Raji (cell line): ENCODE results near the gene RNU6-1.
A peak's percentile ranks its signal among the peaks of the same experiment; 100 is the strongest.

ENCODE experiments used
- POLR2A ChIP-seq: IDR thresholded peaks from 2 replicates; pipeline ENCODE4 v1.6.1; 2011; ENCODE audit warnings: low read depth, low read length, control low read depth; ENCODE audit not compliant: insufficient read depth

Gene RNU6-1

GRCh38 chr15:67865766-67866165 lies 25.9 kb upstream of the RNU6-1 start:
- no peak for TF ChIP-seq POLR2A

GRCh38 chr15:67865331-67865730 lies 25.5 kb upstream of the RNU6-1 start:
- no peak for TF ChIP-seq POLR2A

- TF ChIP-seq POLR2A = peak; percentile 44; the same call in 1 of the 2 replicates
Measured at GRCh38 chr15:67863442-67863987, 23.7 kb upstream of the RNU6-1 start.

- TF ChIP-seq POLR2A = no peak
Measured at GRCh38 chr15:67862750-67863441, 23.1 kb upstream of the RNU6-1 start.

GRCh38 chr15:67861983-67862382 lies 22.1 kb upstream of the RNU6-1 start:
- TF ChIP-seq POLR2A = no peak

- no peak for TF ChIP-seq POLR2A
Measured at GRCh38 chr15:67859331-67859946, 19.6 kb upstream of the RNU6-1 start.

GRCh38 chr15:67857220-67857619 lies 17.4 kb upstream of the RNU6-1 start:
- TF ChIP-seq POLR2A = no peak

GRCh38 chr15:67855842-67856241 lies 16.0 kb upstream of the RNU6-1 start:
- TF ChIP-seq POLR2A = no peak

- TF ChIP-seq POLR2A = no peak
Measured at GRCh38 chr15:67854358-67854757, 14.5 kb upstream of the RNU6-1 start.

GRCh38 chr15:67853454-67853853 lies 13.6 kb upstream of the RNU6-1 start:
- peak; percentile 24; the same call in 1 of the 2 replicates for TF ChIP-seq POLR2A

- no peak for TF ChIP-seq POLR2A
Measured at GRCh38 chr15:67852418-67852817, 12.6 kb upstream of the RNU6-1 start.

- TF ChIP-seq POLR2A = no peak
Measured at GRCh38 chr15:67850994-67851571, 11.2 kb upstream of the RNU6-1 start.

GRCh38 chr15:67850336-67850735 lies 10.5 kb upstream of the RNU6-1 start:
- no peak for TF ChIP-seq POLR2A

GRCh38 chr15:67849538-67849937 lies 9.7 kb upstream of the RNU6-1 start:
- no peak for TF ChIP-seq POLR2A

GRCh38 chr15:67845974-67846373 lies 6.1 kb upstream of the RNU6-1 start:
- TF ChIP-seq POLR2A = no peak
